Mesenchymal stem cell (in vitro differentiated cells and primary cell): ENCODE data around the gene CRPPA.

Experiments used
- DNase-seq: peaks from one replicate; pipeline ENCODE4 v3.0.0-alpha.2; 2013
- H2AFZ ChIP-seq: one replicate; pipeline ENCODE4 v1.6.1; 2013; ENCODE audit warnings: low read depth, mild to moderate bottlenecking, control low read depth, inconsistent platforms, low read length, moderate library complexity
- H2AK5ac ChIP-seq: 2 replicates; pipeline ENCODE4 v1.6.1; 2013; ENCODE audit warnings: low read length, moderate library complexity, mild to moderate bottlenecking, inconsistent platforms; ENCODE audit not compliant: severe bottlenecking
- H2BK120ac ChIP-seq: one replicate; pipeline ENCODE4 v1.6.1; 2013; ENCODE audit warnings: low read depth, mild to moderate bottlenecking, inconsistent platforms, low read length, moderate library complexity
- H2BK12ac ChIP-seq, 2 experiments: one replicate each; pipeline ENCODE4 v1.6.1; 2013; ENCODE audit warnings: inconsistent platforms in 2 of 2, low read length in 2 of 2, mild to moderate bottlenecking in 2 of 2, moderate library complexity in 2 of 2, control low read depth in 1 of 2
- H2BK15ac ChIP-seq: one replicate; pipeline ENCODE4 v1.6.1; 2013; ENCODE audit warnings: mild to moderate bottlenecking, low read depth, inconsistent platforms; ENCODE audit not compliant: poor library complexity, severe bottlenecking
- H2BK5ac ChIP-seq: 2 replicates; pipeline ENCODE4 v1.6.1; 2013; ENCODE audit warnings: low read depth, mild to moderate bottlenecking, low read length, control low read depth, inconsistent platforms; ENCODE audit not compliant: poor library complexity, severe bottlenecking
- H3K14ac ChIP-seq, 2 experiments: one replicate each; pipeline ENCODE4 v1.6.1; 2013; ENCODE audit warnings: inconsistent platforms in 2 of 2, low read length in 2 of 2, control low read depth in 1 of 2, mild to moderate bottlenecking in 1 of 2, moderate library complexity in 1 of 2
- H3K18ac ChIP-seq, 2 experiments: one replicate each; pipeline ENCODE4 v1.6.1; 2013; ENCODE audit warnings: inconsistent platforms in 2 of 2, low read length in 2 of 2, control low read depth in 1 of 2, low read depth in 1 of 2, mild to moderate bottlenecking in 1 of 2
- H3K23ac ChIP-seq, 2 experiments: one replicate each; pipeline ENCODE4 v1.6.1; 2013; ENCODE audit warnings: inconsistent platforms in 2 of 2, low read length in 2 of 2, mild to moderate bottlenecking in 2 of 2, moderate library complexity in 2 of 2, control low read depth in 1 of 2
- H3K27ac ChIP-seq: 2 replicates; pipeline ENCODE4 v1.5.1; 2013; ENCODE audit warnings: mild to moderate bottlenecking, moderate library complexity, low read length, control low read depth, inconsistent platforms; ENCODE audit not compliant: poor library complexity, severe bottlenecking
- H3K27me3 ChIP-seq, 2 experiments: 2 replicates each; pipeline versions ENCODE4 v1.6.1 to v1.7.0; 2013; ENCODE audit warnings: low read length in 2 of 2, mild to moderate bottlenecking in 2 of 2, moderate library complexity in 2 of 2, control low read depth in 1 of 2, inconsistent platforms in 1 of 2; ENCODE audit not compliant: control insufficient read depth in 1 of 2, insufficient read depth in 1 of 2
- H3K36me3 ChIP-seq, 2 experiments: 2 replicates each; pipeline versions ENCODE4 v1.6.1 to v1.7.0; 2013; ENCODE audit warnings: low read length in 2 of 2, control low read depth in 1 of 2, inconsistent platforms in 1 of 2, low read depth in 1 of 2, mild to moderate bottlenecking in 1 of 2; ENCODE audit not compliant: insufficient read depth in 2 of 2, control insufficient read depth in 1 of 2
- H3K4ac ChIP-seq, 2 experiments: one replicate each; pipeline ENCODE4 v1.6.1; 2013; ENCODE audit warnings: inconsistent platforms in 2 of 2, low read length in 2 of 2, mild to moderate bottlenecking in 2 of 2, moderate library complexity in 2 of 2, control low read depth in 1 of 2, low read depth in 1 of 2
- H3K4me1 ChIP-seq: 2 replicates; pipeline ENCODE4 v1.6.1; 2013; ENCODE audit warnings: low read depth, low read length, control low read depth; ENCODE audit not compliant: control insufficient read depth, insufficient read depth
- H3K4me2 ChIP-seq: 2 replicates; pipeline ENCODE4 v1.6.1; 2013; ENCODE audit warnings: low read length, mild to moderate bottlenecking, inconsistent platforms; ENCODE audit not compliant: poor library complexity, severe bottlenecking
- H3K4me3 ChIP-seq, 2 experiments: 2 replicates each; pipeline versions ENCODE4 v1.5.1 to v1.7.0; 2013; ENCODE audit warnings: low read length in 2 of 2, mild to moderate bottlenecking in 2 of 2, control low read depth in 1 of 2, low read depth in 1 of 2; ENCODE audit not compliant: insufficient read depth in 1 of 2
- H3K79me1 ChIP-seq: replicated peaks from 2 replicates; pipeline ENCODE4 v1.6.1; 2013; ENCODE audit warnings: mild to moderate bottlenecking, control low read depth, low read length, inconsistent platforms; ENCODE audit not compliant: poor library complexity, severe bottlenecking
- H3K9ac ChIP-seq: 2 replicates; pipeline ENCODE4 v1.7.0; 2013; ENCODE audit warnings: mild to moderate bottlenecking, low read length, moderate library complexity
- H3K9me3 ChIP-seq: 2 replicates; pipeline ENCODE4 v1.7.0; 2013; ENCODE audit warnings: mild to moderate bottlenecking, low read length; ENCODE audit not compliant: control insufficient read depth
- H4K8ac ChIP-seq: one replicate; pipeline ENCODE4 v1.6.1; 2013; ENCODE audit warnings: inconsistent platforms, mild to moderate bottlenecking, low read length, moderate library complexity
- H4K91ac ChIP-seq: one replicate; pipeline ENCODE4 v1.6.1; 2013; ENCODE audit warnings: mild to moderate bottlenecking, low read length, inconsistent platforms
- WGBS: methylation state at CpG from one replicate; pipeline ENCODE4 v1.1.7; 2013; ENCODE audit warnings: mixed read lengths; 5-methylcytosine and 5-hydroxymethylcytosine counted together

CRPPA gene

GRCh38 chr7:16409777-16410176 is 11.6 kb downstream of the CRPPA start:
- H3K79me1 ChIP-seq, result peaks cover 13% of the 10 kb centered on the region

GRCh38 chr7:16404636-16405035 is 16.7 kb downstream of the CRPPA start:
- Histone ChIP-seq H3K14ac (no peak overlapping the region), H3K36me3 (peaks cover 0 to 11% of the 10 kb centered on the region in 2 experiments), H3K79me1 (peaks cover 4% of the 10 kb centered on the region), H3K23ac (no peak overlapping the region), H2BK15ac (no peak overlapping the region), H2AFZ (no peak overlapping the region), H3K27ac (no peak overlapping the region), H3K27me3 (no peaks in the 10 kb centered on the region), H4K8ac (no peak overlapping the region), H3K9me3 (peaks cover 20% of the 10 kb centered on the region), H3K9ac (no peak overlapping the region), H2BK120ac (no peak overlapping the region), H2AK5ac (no peak overlapping the region), H2BK5ac (no peak overlapping the region), H3K4me2 (no peak overlapping the region), H3K4ac (no peak overlapping the region), H3K4me1 (no peaks in the 10 kb centered on the region), H2BK12ac (no peak overlapping the region), H4K91ac (no peak overlapping the region), H3K4me3 (no peak overlapping the region), H3K18ac (no peak overlapping the region)
- no peak for DNase-seq
- no CpG with 5 or more reads among the region's 1 CpG for WGBS

More at GRCh38 chr7:16409777-16410176, 11.6 kb downstream of the CRPPA start:
- Histone ChIP-seq H4K91ac (no peak overlapping the region), H2BK5ac (no peak overlapping the region), H3K4me3 (no peak overlapping the region), H2BK15ac (no peak overlapping the region), H3K4me1 (peaks cover 3% of the 10 kb centered on the region), H3K36me3 (no peaks in the 10 kb centered on the region), H3K9ac (no peak overlapping the region), H3K14ac (no peak overlapping the region), H4K8ac (no peak overlapping the region), H2BK12ac (no peak overlapping the region), H2AK5ac (no peak overlapping the region), H3K18ac (no peak overlapping the region), H3K27me3 (no peaks in the 10 kb centered on the region), H3K9me3 (no peaks in the 10 kb centered on the region), H3K27ac (no peak overlapping the region), H3K4me2 (no peak overlapping the region), H3K23ac (no peak overlapping the region), H3K4ac (no peak overlapping the region), H2AFZ (no peak overlapping the region), H2BK120ac (no peak overlapping the region)
- no peak for DNase-seq

GRCh38 chr7:16403475-16403874 is 17.9 kb downstream of the CRPPA start:
- Histone ChIP-seq H4K8ac (no peak overlapping the region), H3K4ac (no peak overlapping the region), H3K18ac (no peak overlapping the region), H3K4me2 (no peak overlapping the region), H3K14ac (no peak overlapping the region), H3K27me3 (no peaks in the 10 kb centered on the region), H3K9me3 (peaks cover 31% of the 10 kb centered on the region), H3K79me1 (peaks cover 3% of the 10 kb centered on the region), H3K4me1 (no peaks in the 10 kb centered on the region), H3K23ac (no peak overlapping the region), H2BK15ac (no peak overlapping the region), H3K4me3 (no peak overlapping the region), H3K9ac (no peak overlapping the region), H2AFZ (no peak overlapping the region), H2BK5ac (no peak overlapping the region), H2AK5ac (no peak overlapping the region), H4K91ac (no peak overlapping the region), H3K27ac (no peak overlapping the region), H2BK120ac (no peak overlapping the region), H3K36me3 (peaks cover 0 to 17% of the 10 kb centered on the region in 2 experiments), H2BK12ac (no peak overlapping the region)
- 42% methylated on average over 1 of the region's 1 CpG for WGBS
- DNase-seq, result no peak

- Histone ChIP-seq H2BK12ac (no peak overlapping the region), H3K4me2 (no peak overlapping the region), H2AK5ac (no peak overlapping the region), H3K27me3 (no peaks in the 10 kb centered on the region), H3K23ac (no peak overlapping the region), H2AFZ (no peak overlapping the region), H3K9me3 (peaks cover 34% of the 10 kb centered on the region), H4K8ac (no peak overlapping the region), H3K9ac (no peak overlapping the region), H3K18ac (no peak overlapping the region), H2BK5ac (no peak overlapping the region), H3K4me1 (no peaks in the 10 kb centered on the region), H3K4me3 (no peak overlapping the region), H3K79me1 (peaks cover 3% of the 10 kb centered on the region), H3K14ac (no peak overlapping the region), H2BK15ac (no peak overlapping the region), H4K91ac (no peak overlapping the region), H3K4ac (no peak overlapping the region), H2BK120ac (no peak overlapping the region), H3K27ac (no peak overlapping the region), H3K36me3 (peaks cover 0 to 19% of the 10 kb centered on the region in 2 experiments)
- WGBS, result 100% methylated on average over 1 of the region's 1 CpG
- no peak for DNase-seq
Measured at GRCh38 chr7:16402940-16403339, 18.4 kb downstream of the CRPPA start.
